A549 treated with DMSO at 1 μM for 4 hours (cell line): ENCODE measurements around the gene CARD10. TPM values are rescaled to one million over a fixed set of nuclear protein-coding genes. Genes with fewer than 3 reads are reported as not detected.

Experiments used
- total RNA-seq: library from RNA; stranded (reverse); fragments of 200-300 nt; extraction: Qiagen RNA extraction; gene quantifications from 5 replicates; pipeline ENCODE4 v1.2.3, GENCODE V29; 2022; ENCODE audit warnings: low read depth

The CARD10 gene
- total RNA-seq = 31.4 to 41.7 TPM (median 39.2 TPM) in 5 replicates

DNA sequence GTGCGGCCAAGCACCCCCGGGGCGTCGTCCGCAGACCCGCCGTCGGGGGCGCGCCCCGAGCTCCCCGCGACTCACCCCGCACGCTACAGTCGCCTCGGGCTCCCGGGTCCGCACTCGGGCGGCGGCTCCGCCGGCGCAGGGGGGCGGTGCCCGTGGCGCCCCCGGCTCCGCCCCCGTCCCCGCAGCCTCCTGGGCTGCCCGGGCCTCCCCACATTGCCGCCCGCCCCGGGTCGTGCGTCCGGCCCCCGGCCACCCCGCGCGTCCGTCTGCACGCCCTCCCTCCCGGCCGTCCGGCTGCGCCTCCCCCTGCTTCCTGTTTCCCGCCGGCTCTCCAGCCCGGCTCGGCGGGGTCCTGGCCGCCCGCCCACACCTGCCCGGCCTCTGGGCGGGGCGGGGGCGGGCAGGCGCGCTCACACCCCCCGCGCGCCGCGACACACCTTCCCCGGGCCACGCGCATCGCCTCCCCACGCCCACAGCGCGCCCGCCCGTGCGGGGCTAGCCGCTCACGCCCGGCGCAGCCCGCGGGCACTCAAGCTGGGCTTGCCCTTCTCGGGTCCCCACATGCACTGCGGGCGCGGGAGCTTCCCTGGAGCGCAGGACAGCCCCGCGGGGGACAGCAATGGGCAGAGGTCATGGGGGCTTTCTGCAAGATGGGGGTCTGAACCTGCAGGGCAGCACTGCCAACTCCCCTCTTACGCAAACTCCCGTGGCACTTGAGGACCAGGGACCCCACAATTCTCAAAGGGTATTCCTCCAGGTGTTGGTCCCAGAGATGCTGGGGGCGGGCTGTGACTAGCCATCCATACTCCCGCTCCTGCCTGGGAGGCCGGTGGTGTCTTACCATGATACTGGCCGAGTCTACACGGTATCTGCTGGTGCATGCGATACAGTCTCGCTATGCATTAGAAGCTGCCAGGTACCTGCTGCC is at the start of gene CARD10:
Gene CARD10 (minus strand): TSS at position 148 of the 928 bp plus-strand sequence. CDS start 215 bp downstream, outside the sequence.

GRCh38 chr22:37559901-37560607 is 40.8 kb upstream of the CARD10 start, which contains the start of gene CDC42EP1:
Gene CDC42EP1 (plus strand): TSS chr22:37560480. CDS start chr22:37566350, 5,870 bp downstream.

DNA sequence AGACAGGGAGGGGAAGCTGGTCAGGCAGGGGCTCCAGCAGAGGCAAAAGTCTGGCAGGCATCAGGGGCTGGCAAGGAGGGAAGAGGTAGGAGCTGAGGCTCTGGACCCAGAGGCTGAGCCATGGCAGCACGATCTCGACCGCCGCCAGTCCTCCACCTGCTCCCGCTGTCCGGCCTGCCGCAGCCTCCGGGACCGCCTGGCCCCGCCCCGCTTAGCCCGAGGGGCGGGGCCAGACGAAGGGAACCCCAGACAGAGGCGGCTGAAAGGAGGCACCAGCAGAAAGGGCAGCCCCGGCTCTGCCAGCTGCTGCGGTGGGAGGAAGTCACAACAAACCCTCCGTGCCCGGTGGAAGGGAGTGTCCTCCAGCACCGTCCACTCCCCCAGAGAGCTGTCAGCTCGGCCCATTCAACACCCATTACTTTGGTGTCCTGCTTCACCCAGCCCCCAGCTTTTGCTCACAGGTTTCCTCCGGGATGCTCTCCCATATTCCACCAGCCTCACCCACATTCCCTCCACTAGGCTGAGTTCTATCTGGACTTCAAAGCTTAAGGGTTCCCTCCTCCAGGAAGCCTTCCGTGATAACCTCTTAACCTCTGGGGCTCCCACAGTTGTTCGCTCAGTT is 32.9 kb downstream of the CARD10 start, which contains the start of gene MFNG:
Gene MFNG (minus strand): TSS at position 161 of the 622 bp plus-strand sequence. CDS start 207 bp downstream, outside the sequence.

Other genes with a start within 250 kb of the CARD10 start
- gene CYTH4, start 236.9 kb downstream of the CARD10 start, total RNA-seq = 0.53 to 1.2 TPM (median 0.99 TPM) in 5 replicates
- 6.2 to 10.0 TPM (median 8.2 TPM) in 5 replicates for gene ELFN2, start 91.9 kb downstream of the CARD10 start, total RNA-seq
- gene MFNG, start 33.0 kb downstream of the CARD10 start, total RNA-seq = 1.9 to 3.2 TPM (median 2.6 TPM) in 5 replicates
- 31.6 to 40.9 TPM (median 36.9 TPM) in 5 replicates for gene CDC42EP1, start 41.1 kb upstream of the CARD10 start, total RNA-seq
- 0.38 to 0.66 TPM in 2 of 5 replicates, not detected in the others for gene LGALS2, start 60.7 kb upstream of the CARD10 start, total RNA-seq
- 20.8 to 24.2 TPM (median 22.8 TPM) in 5 replicates for gene GGA1, start 89.4 kb upstream of the CARD10 start, total RNA-seq
- gene SH3BP1, start 120.3 kb upstream of the CARD10 start, total RNA-seq = 1.3 to 2.7 TPM (median 1.9 TPM) in 5 replicates
- 18.5 to 20.5 TPM (median 20.0 TPM) in 5 replicates for gene PDXP, start 139.3 kb upstream of the CARD10 start, total RNA-seq
- 1,194 to 1,393 TPM (median 1,273 TPM) in 5 replicates for gene LGALS1, start 156.2 kb upstream of the CARD10 start, total RNA-seq
- gene NOL12, start 166.9 kb upstream of the CARD10 start, total RNA-seq = 24.8 to 30.5 TPM (median 27.2 TPM) in 5 replicates
- gene TRIOBP, start 177.6 kb upstream of the CARD10 start, total RNA-seq = 21.7 to 32.6 TPM (median 29.2 TPM) in 5 replicates